K562 (cell line): ENCODE data around the gene ATG7. TPM values are rescaled to one million over a fixed set of nuclear protein-coding genes. Genes with fewer than 3 reads are reported as not detected.
A peak's percentile ranks its signal among the peaks of the same experiment; 100 is the strongest.

Source experiments
- ATAC-seq: fragments of 200-7000 bp; cut with Tn5 transposase; 3 replicates; pipeline ENCODE4 v1.9.1; 2020; ENCODE audit warnings: moderate library complexity
- BruUV-seq: library from RNA; stranded (reverse); fragments of 400-500 nt; replicated peaks from 2 replicates; lab custom pipeline; 2021; lab: Mats Ljungman, UMichigan
- CTCF ChIA-PET: fragments of 300-600 bp; formaldehyde crosslinking; extraction: SDS; loops from one replicate; lab custom pipeline; 2021; ENCODE audit warnings: low intra/inter-chr PET ratio; lab: Yijun Ruan, JAX
- POLR2A ChIA-PET: fragments of 300-600, 350-650 bp; sonication (Branson Sonifier 250); formaldehyde crosslinking; extraction: SDS; loops from one replicate; lab custom pipeline; 2021; ENCODE audit warnings: antibody characterized with exemption, inconsistent platforms; lab: Yijun Ruan, JAX
- DNase-seq, 4 experiments: peaks; one replicate each; pipeline versions ENCODE4 v3.0.0 to v3.0.0-alpha.2; 2011 to 2018; ENCODE audit warnings: low spot score in 3 of 4, mixed read lengths in 3 of 4; ENCODE audit errors: extremely low read depth in 1 of 4
- FAIRE-seq: peaks from 2 replicates; lab custom pipeline; 2011; peaks lifted over from hg19 to GRCh38; lab: Jason Lieb, UNC
- H2AFZ ChIP-seq: 2 replicates; pipeline ENCODE4 v1.6.0; 2011; ENCODE audit warnings: low read depth, low read length, control low read depth, inconsistent platforms
- H3K27ac ChIP-seq: fragments of 200-600 bp; 3 replicates; pipeline ENCODE4 v1.8.0; 2011; ENCODE audit warnings: low read depth, mild to moderate bottlenecking, control low read depth, inconsistent platforms, low read length, moderate library complexity, mixed read lengths; ENCODE audit errors: extremely low read depth
- H3K27me3 ChIP-seq, 2 experiments: fragments of 300-600 bp in 1 of 2; 2 replicates in 1 of 2; 3 replicates in 1 of 2; pipeline versions ENCODE4 v1.6.0 to v1.8.0; 2011; ENCODE audit warnings: inconsistent platforms in 2 of 2, low read length in 2 of 2, mild to moderate bottlenecking in 1 of 2, mixed read lengths in 1 of 2, moderate library complexity in 1 of 2; ENCODE audit not compliant: control insufficient read depth in 2 of 2, insufficient read depth in 2 of 2
- H3K36me3 ChIP-seq: fragments of 300-600 bp; 3 replicates; pipeline ENCODE4 v1.8.0; 2011; ENCODE audit warnings: mild to moderate bottlenecking, low read length, inconsistent platforms; ENCODE audit not compliant: control insufficient read depth, insufficient read depth
- H3K4me1 ChIP-seq, 2 experiments: fragments of 200-600 bp in 1 of 2; replicated peaks in 1 of 2; 2 replicates in 1 of 2; 3 replicates in 1 of 2; pipeline versions ENCODE4 v1.5.1 to v1.8.0; 2011; ENCODE audit warnings: inconsistent platforms in 2 of 2, low read length in 2 of 2, mild to moderate bottlenecking in 1 of 2, mixed read lengths in 1 of 2, moderate library complexity in 1 of 2; ENCODE audit not compliant: control insufficient read depth in 2 of 2, insufficient read depth in 2 of 2
- H3K4me2 ChIP-seq: 2 replicates; pipeline ENCODE4 v1.6.1; 2011; ENCODE audit warnings: low read length, control low read depth, inconsistent platforms, mixed read lengths; ENCODE audit not compliant: insufficient read depth
- H3K4me3 ChIP-seq: fragments of 200-600 bp; sonication (generic), shearing (Covaris generic); 2 replicates; pipeline ENCODE4 v1.5.1; 2016; ENCODE audit warnings: control low read depth, inconsistent platforms
- H3K79me2 ChIP-seq: fragments of 200-600 bp; 3 replicates; pipeline ENCODE4 v1.8.0; 2011; ENCODE audit warnings: low read length, inconsistent platforms; ENCODE audit not compliant: control insufficient read depth, insufficient read depth
- H3K9ac ChIP-seq, 2 experiments: 2 replicates each; pipeline versions ENCODE4 v1.6.0 to v1.6.1; 2011; ENCODE audit warnings: low read depth in 2 of 2, low read length in 2 of 2, control low read depth in 1 of 2, inconsistent platforms in 1 of 2, mild to moderate bottlenecking in 1 of 2, mixed read lengths in 1 of 2; ENCODE audit not compliant: insufficient read depth in 1 of 2
- H3K9me1 ChIP-seq: one replicate; pipeline ENCODE4 v1.6.0; 2011; ENCODE audit warnings: inconsistent platforms, mild to moderate bottlenecking, low read length, moderate library complexity; ENCODE audit not compliant: control insufficient read depth, insufficient read depth
- H3K9me3 ChIP-seq: replicated peaks from 2 replicates; pipeline ENCODE4 v1.5.1; 2011; ENCODE audit warnings: low read depth, low read length, inconsistent platforms; ENCODE audit not compliant: control insufficient read depth, insufficient read depth
- H4K20me1 ChIP-seq: replicated peaks from 2 replicates; pipeline ENCODE4 v1.6.1; 2011; ENCODE audit warnings: low read length, inconsistent platforms, mixed read lengths; ENCODE audit not compliant: control insufficient read depth, insufficient read depth
- EZH2 ChIP-seq: IDR thresholded peaks from 2 replicates; pipeline ENCODE4 v1.6.1; 2012; ENCODE audit warnings: low read depth, mild to moderate bottlenecking, inconsistent platforms, low read length, borderline replicate concordance
- HIVEP1 ChIP-seq: fragments of 250-450 bp; sonication (Bioruptor Pico); IDR thresholded peaks from 2 replicates; pipeline ENCODE4 v1.4.0; 2020; ENCODE audit warnings: mild to moderate bottlenecking
- MXI1 ChIP-seq: IDR thresholded peaks from 2 replicates; pipeline ENCODE4 v1.6.1; 2011; ENCODE audit warnings: low read depth, mild to moderate bottlenecking, improper control_type of control experiment, low read length
- MYNN ChIP-seq, 2 experiments: sonication (generic); formaldehyde crosslinking in 1 of 2; IDR thresholded peaks; 2 replicates each; pipeline versions ENCODE4 v1.5.0 to v1.6.1; 2016 to 2020; ENCODE audit warnings: antibody characterized with exemption in 1 of 2, missing genetic modification reagents in 1 of 2
- NR2C1 ChIP-seq, 2 experiments: fragments of 450-650 bp; IDR thresholded peaks; 2 replicates each; pipeline ENCODE4 v1.6.1; 2017; ENCODE audit warnings: mild to moderate bottlenecking in 2 of 2, antibody characterized with exemption in 1 of 2, inconsistent platforms in 1 of 2, missing compliant biosample characterization in 1 of 2, missing genetic modification characterization in 1 of 2
- SLC30A9 ChIP-seq: fragments of 250-450 bp; sonication (Bioruptor Pico); IDR thresholded peaks from 2 replicates; pipeline ENCODE4 v1.8.0; 2022; ENCODE audit warnings: mild to moderate bottlenecking, moderate library complexity
- SPI1 ChIP-seq: IDR thresholded peaks from 2 replicates; pipeline ENCODE4 v1.6.1; 2011; ENCODE audit warnings: low read depth, low read length, control low read depth, borderline replicate concordance
- ZNF277 ChIP-seq: fragments of 250-450 bp; sonication (Bioruptor Pico); IDR thresholded peaks from 2 replicates; pipeline ENCODE4 v1.8.0; 2022; ENCODE audit warnings: inconsistent platforms, mild to moderate bottlenecking, moderate library complexity, borderline replicate concordance
- WGBS: fragments of 100-300 bp; shearing (Covaris generic); methylation state at CpG from one replicate; pipeline ENCODE4 v1.1.6; 2016; ENCODE audit warnings: low coverage, mixed read lengths; ENCODE audit not compliant: insufficient coverage; ENCODE audit errors: missing lambda C conversion rate; 5-methylcytosine and 5-hydroxymethylcytosine counted together
- in situ Hi-C: fragments of 300-500 bp; cut with MboI; formaldehyde crosslinking; loops from 4 replicates; pipeline ENCODE4 v1.15.0; 2018; ENCODE audit warnings: inconsistent platforms, mixed read lengths
- intact Hi-C: fragments of 100-400 bp; cut with micrococcal nuclease; formaldehyde crosslinking; loops from 2 replicates; pipeline ENCODE4 v1.14.2; 2022
- polyA plus RNA-seq, 8 experiments: library from polyadenylated mRNA; depleted of rRNA in 4 of 8; stranded (reverse) in 5 of 8; unstranded in 3 of 8; fragments of >200 nt; fragmentation: Nextera tagmentation in 2 of 8; fragmentation: Illumina TruSeq in 1 of 8; extraction: Ambion mirVana in 2 of 8; extraction: Trizol in 1 of 8; gene quantifications; 2 replicates each; pipeline versions ENCODE4 v1.2.1 to v1.2.3, GENCODE V29; 2011 to 2014; ENCODE audit warnings: inconsistent platforms in 1 of 8, missing spikeins in 1 of 8
- total RNA-seq, 7 experiments: library from RNA; depleted of rRNA in 6 of 7; stranded (reverse); fragments of >200 nt in 6 of 7; fragmentation: Illumina TruSeq in 2 of 7; extraction: Trizol in 2 of 7; gene quantifications; 2 replicates each; pipeline versions ENCODE4 v1.2.1 to v1.2.3, GENCODE V29; 2011 to 2021; ENCODE audit warnings: low replicate concordance in 1 of 7
- TF ChIP-seq, protein P1 (sequence below): fragments of 450-650 bp; IDR thresholded peaks from 2 replicates; pipeline ENCODE4 v1.6.1; 2018; ENCODE audit not compliant: partially characterized antibody
- TF ChIP-seq, protein P2 (sequence below): IDR thresholded peaks from 3 replicates; pipeline ENCODE4 v1.6.1; 2011; ENCODE audit warnings: borderline replicate concordance, mild to moderate bottlenecking, moderate library complexity; ENCODE audit not compliant: insufficient read length; ENCODE audit errors: extremely low read depth

The ATG7 gene
- total and polyA plus RNA-seq, 9 of the 15 experiments (the other 6 are each of a cell fraction or from before 2014, with no cell fraction given): 18.3 to 45.3 (median 33.6) TPM

GRCh38 chr3:11591391-11592282 lies 319.4 kb downstream of the ATG7 start:
- no peak for TF ChIP-seq EZH2
- TF ChIP-seq, protein P1, sequence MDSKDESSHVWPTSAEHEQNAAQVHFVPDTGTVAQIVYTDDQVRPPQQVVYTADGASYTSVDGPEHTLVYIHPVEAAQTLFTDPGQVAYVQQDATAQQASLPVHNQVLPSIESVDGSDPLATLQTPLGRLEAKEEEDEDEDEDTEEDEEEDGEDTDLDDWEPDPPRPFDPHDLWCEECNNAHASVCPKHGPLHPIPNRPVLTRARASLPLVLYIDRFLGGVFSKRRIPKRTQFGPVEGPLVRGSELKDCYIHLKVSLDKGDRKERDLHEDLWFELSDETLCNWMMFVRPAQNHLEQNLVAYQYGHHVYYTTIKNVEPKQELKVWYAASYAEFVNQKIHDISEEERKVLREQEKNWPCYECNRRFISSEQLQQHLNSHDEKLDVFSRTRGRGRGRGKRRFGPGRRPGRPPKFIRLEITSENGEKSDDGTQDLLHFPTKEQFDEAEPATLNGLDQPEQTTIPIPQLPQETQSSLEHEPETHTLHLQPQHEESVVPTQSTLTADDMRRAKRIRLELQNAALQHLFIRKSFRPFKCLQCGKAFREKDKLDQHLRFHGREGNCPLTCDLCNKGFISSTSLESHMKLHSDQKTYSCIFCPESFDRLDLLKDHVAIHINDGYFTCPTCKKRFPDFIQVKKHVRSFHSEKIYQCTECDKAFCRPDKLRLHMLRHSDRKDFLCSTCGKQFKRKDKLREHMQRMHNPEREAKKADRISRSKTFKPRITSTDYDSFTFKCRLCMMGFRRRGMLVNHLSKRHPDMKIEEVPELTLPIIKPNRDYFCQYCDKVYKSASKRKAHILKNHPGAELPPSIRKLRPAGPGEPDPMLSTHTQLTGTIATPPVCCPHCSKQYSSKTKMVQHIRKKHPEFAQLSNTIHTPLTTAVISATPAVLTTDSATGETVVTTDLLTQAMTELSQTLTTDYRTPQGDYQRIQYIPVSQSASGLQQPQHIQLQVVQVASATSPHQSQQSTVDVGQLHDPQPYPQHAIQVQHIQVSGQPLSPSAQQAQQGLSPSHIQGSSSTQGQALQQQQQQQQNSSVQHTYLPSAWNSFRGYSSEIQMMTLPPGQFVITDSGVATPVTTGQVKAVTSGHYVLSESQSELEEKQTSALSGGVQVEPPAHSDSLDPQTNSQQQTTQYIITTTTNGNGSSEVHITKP: peak; percentile 73
- 0 out of 2 replicates have a peak, but pooled peaks have one; percentile 6 for TF ChIP-seq SPI1
- peak; percentile 92 for TF ChIP-seq MYNN (IDR thresholded peaks at IDR 0.05)
- TF ChIP-seq MYNN (CRISPR knock-in tag; IDR thresholded peaks at IDR 0.05): no peak
- TF ChIP-seq ZNF277: no peak
- no peak for TF ChIP-seq MXI1
- no peak for TF ChIP-seq NR2C1 (IDR thresholded peaks at IDR 0.05)
- TF ChIP-seq NR2C1 (tag; IDR thresholded peaks at IDR 0.05): no peak
- no peak for TF ChIP-seq SLC30A9
- TF ChIP-seq HIVEP1 (CRISPR knock-in tag): no peak
- TF ChIP-seq, protein P2, sequence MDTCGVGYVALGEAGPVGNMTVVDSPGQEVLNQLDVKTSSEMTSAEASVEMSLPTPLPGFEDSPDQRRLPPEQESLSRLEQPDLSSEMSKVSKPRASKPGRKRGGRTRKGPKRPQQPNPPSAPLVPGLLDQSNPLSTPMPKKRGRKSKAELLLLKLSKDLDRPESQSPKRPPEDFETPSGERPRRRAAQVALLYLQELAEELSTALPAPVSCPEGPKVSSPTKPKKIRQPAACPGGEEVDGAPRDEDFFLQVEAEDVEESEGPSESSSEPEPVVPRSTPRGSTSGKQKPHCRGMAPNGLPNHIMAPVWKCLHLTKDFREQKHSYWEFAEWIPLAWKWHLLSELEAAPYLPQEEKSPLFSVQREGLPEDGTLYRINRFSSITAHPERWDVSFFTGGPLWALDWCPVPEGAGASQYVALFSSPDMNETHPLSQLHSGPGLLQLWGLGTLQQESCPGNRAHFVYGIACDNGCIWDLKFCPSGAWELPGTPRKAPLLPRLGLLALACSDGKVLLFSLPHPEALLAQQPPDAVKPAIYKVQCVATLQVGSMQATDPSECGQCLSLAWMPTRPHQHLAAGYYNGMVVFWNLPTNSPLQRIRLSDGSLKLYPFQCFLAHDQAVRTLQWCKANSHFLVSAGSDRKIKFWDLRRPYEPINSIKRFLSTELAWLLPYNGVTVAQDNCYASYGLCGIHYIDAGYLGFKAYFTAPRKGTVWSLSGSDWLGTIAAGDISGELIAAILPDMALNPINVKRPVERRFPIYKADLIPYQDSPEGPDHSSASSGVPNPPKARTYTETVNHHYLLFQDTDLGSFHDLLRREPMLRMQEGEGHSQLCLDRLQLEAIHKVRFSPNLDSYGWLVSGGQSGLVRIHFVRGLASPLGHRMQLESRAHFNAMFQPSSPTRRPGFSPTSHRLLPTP: no peak
- Histone ChIP-seq H3K36me3 (no peaks in the 10 kb centered on the region), H3K27me3 (peaks cover 0 to 6% of the 10 kb centered on the region in 2 experiments; a peak in 1 of 5 replicates), H3K27ac (no peak overlapping the region), H3K4me2 (no peak overlapping the region), H2AFZ (no peak overlapping the region), H3K4me1 (0 out of 5 replicates have a peak, but pooled peaks cover 0 to under 1% of the 10 kb centered on the region in 2 experiments), H3K4me3 (no peak overlapping the region), H3K9ac (no peak overlapping the region), H3K9me1 (no peaks in the 10 kb centered on the region), H3K79me2 (no peaks in the 10 kb centered on the region), H3K9me3 (no peaks in the 10 kb centered on the region), H4K20me1 (peaks cover 9% of the 10 kb centered on the region)
- DNase-seq (no peak), ATAC-seq (0 out of 3 replicates have a peak, but pooled peaks have one; percentile 40), FAIRE-seq (no peak)
- 25% methylated on average over 9 of the region's 9 CpGs for WGBS
- BruUV-seq: no TSS peak
- POLR2A ChIA-PET: no interaction called here
- in situ Hi-C loops (no loop called here), intact Hi-C loops (no loop called here)
- CTCF ChIA-PET: no interaction called here
